A549 (cell line): ENCODE measurements around the gene TTC13.
"Not testable (repeated sequence)": the region's sequence is repeated elsewhere in the genome, so short reads cannot be mapped to it uniquely, and the experiment has no call there.

Experiments
- BHLHE40 ChIP-seq: IDR thresholded peaks from 2 replicates; pipeline ENCODE4 v1.6.1; 2012; ENCODE audit warnings: low read depth, low read length, inconsistent platforms
- E2F6 ChIP-seq: IDR thresholded peaks from 2 replicates; pipeline ENCODE4 v1.6.1; 2012; ENCODE audit warnings: low read depth, borderline replicate concordance
- ELK1 ChIP-seq: fragments of 150-350 bp; IDR thresholded peaks from 2 replicates; pipeline ENCODE4 v1.6.1; 2014; ENCODE audit warnings: low read depth, mild to moderate bottlenecking, low read length
- MYC ChIP-seq: IDR thresholded peaks from 2 replicates; pipeline ENCODE4 v1.6.1; 2012; ENCODE audit warnings: mild to moderate bottlenecking, inconsistent platforms, low read length, improper control_type of control experiment, borderline replicate concordance
- NR3C1 ChIP-seq: fragments of >200 bp; sonication (Bioruptor Twin); formaldehyde crosslinking; IDR thresholded peaks from 3 replicates; pipeline ENCODE4 v1.6.1; 2017
- POLR2A ChIP-seq: IDR thresholded peaks from 2 replicates; pipeline ENCODE4 v1.6.1; 2012; ENCODE audit warnings: mild to moderate bottlenecking, low read length
- RAD21 ChIP-seq, 2 experiments: fragments of >200 bp in 1 of 2; sonication (Bioruptor Twin) in 1 of 2; formaldehyde crosslinking in 1 of 2; IDR thresholded peaks in 1 of 2; conservative IDR thresholded peaks in 1 of 2; 2 replicates in 1 of 2; 3 replicates in 1 of 2; pipeline ENCODE4 v1.6.1; 2012 to 2018; ENCODE audit warnings: inconsistent platforms in 1 of 2
- RCOR1 ChIP-seq: fragments of 150-350 bp; IDR thresholded peaks from 2 replicates; pipeline ENCODE4 v1.6.1; 2014; ENCODE audit warnings: antibody characterized with exemption, low read length, low read depth
- TP53 ChIP-seq: fragments of 250-450 bp; sonication (Bioruptor Pico); IDR thresholded peaks from 2 replicates; pipeline ENCODE4 v1.5.0; 2021; ENCODE audit warnings: mild to moderate bottlenecking, moderate library complexity
- ZSCAN20 ChIP-seq: fragments of 250-450 bp; sonication (Bioruptor Pico); IDR thresholded peaks from 2 replicates; pipeline ENCODE4 v1.8.0; 2022; ENCODE audit warnings: mild to moderate bottlenecking, moderate library complexity
- TF ChIP-seq, protein P1 (sequence below): fragments of >200 bp; sonication (Bioruptor Twin); formaldehyde crosslinking; IDR thresholded peaks from 3 replicates; pipeline ENCODE4 v1.5.1; 2016
- TF ChIP-seq, protein P2 (sequence below): fragments of 250-450 bp; sonication (Bioruptor Pico); IDR thresholded peaks from 2 replicates; pipeline ENCODE4 v1.5.0; 2021; ENCODE audit warnings: mild to moderate bottlenecking, moderate library complexity, borderline replicate concordance
- TF ChIP-seq, protein P3 (sequence below): IDR thresholded peaks from 2 replicates; pipeline ENCODE4 v1.6.1; 2012
- TF ChIP-seq, protein P4 (sequence below): fragments of 200-600 bp; sonication (generic); IDR thresholded peaks from 2 replicates; pipeline ENCODE4 v1.6.1; 2016; ENCODE audit warnings: antibody characterized with exemption, mild to moderate bottlenecking, moderate library complexity

GRCh38 chr1:231022543-231022942, 43.9 kb upstream of the TTC13 start:
- TF ChIP-seq, protein P1, sequence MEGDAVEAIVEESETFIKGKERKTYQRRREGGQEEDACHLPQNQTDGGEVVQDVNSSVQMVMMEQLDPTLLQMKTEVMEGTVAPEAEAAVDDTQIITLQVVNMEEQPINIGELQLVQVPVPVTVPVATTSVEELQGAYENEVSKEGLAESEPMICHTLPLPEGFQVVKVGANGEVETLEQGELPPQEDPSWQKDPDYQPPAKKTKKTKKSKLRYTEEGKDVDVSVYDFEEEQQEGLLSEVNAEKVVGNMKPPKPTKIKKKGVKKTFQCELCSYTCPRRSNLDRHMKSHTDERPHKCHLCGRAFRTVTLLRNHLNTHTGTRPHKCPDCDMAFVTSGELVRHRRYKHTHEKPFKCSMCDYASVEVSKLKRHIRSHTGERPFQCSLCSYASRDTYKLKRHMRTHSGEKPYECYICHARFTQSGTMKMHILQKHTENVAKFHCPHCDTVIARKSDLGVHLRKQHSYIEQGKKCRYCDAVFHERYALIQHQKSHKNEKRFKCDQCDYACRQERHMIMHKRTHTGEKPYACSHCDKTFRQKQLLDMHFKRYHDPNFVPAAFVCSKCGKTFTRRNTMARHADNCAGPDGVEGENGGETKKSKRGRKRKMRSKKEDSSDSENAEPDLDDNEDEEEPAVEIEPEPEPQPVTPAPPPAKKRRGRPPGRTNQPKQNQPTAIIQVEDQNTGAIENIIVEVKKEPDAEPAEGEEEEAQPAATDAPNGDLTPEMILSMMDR, result not testable (repeated sequence)
- TF ChIP-seq, protein P2, sequence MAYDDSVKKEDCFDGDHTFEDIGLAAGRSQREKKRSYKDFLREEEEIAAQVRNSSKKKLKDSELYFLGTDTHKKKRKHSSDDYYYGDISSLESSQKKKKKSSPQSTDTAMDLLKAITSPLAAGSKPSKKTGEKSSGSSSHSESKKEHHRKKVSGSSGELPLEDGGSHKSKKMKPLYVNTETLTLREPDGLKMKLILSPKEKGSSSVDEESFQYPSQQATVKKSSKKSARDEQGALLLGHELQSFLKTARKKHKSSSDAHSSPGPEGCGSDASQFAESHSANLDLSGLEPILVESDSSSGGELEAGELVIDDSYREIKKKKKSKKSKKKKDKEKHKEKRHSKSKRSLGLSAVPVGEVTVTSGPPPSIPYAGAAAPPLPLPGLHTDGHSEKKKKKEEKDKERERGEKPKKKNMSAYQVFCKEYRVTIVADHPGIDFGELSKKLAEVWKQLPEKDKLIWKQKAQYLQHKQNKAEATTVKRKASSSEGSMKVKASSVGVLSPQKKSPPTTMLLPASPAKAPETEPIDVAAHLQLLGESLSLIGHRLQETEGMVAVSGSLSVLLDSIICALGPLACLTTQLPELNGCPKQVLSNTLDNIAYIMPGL (CRISPR knock-in tag), result not testable (repeated sequence)
- not testable (repeated sequence) for TF ChIP-seq POLR2A; E2F6; ELK1; BHLHE40; TP53 (CRISPR knock-in tag); RAD21 (conservative IDR thresholded peaks at IDR 0.05 in 1 of 2, IDR thresholded peaks at IDR 0.05 in 1 of 2); NR3C1; MYC; RCOR1; ZSCAN20
- TF ChIP-seq, protein P3, sequence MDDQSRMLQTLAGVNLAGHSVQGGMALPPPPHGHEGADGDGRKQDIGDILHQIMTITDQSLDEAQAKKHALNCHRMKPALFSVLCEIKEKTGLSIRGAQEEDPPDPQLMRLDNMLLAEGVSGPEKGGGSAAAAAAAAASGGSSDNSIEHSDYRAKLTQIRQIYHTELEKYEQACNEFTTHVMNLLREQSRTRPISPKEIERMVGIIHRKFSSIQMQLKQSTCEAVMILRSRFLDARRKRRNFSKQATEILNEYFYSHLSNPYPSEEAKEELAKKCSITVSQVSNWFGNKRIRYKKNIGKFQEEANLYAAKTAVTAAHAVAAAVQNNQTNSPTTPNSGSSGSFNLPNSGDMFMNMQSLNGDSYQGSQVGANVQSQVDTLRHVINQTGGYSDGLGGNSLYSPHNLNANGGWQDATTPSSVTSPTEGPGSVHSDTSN, result not testable (repeated sequence)
- TF ChIP-seq, protein P4, sequence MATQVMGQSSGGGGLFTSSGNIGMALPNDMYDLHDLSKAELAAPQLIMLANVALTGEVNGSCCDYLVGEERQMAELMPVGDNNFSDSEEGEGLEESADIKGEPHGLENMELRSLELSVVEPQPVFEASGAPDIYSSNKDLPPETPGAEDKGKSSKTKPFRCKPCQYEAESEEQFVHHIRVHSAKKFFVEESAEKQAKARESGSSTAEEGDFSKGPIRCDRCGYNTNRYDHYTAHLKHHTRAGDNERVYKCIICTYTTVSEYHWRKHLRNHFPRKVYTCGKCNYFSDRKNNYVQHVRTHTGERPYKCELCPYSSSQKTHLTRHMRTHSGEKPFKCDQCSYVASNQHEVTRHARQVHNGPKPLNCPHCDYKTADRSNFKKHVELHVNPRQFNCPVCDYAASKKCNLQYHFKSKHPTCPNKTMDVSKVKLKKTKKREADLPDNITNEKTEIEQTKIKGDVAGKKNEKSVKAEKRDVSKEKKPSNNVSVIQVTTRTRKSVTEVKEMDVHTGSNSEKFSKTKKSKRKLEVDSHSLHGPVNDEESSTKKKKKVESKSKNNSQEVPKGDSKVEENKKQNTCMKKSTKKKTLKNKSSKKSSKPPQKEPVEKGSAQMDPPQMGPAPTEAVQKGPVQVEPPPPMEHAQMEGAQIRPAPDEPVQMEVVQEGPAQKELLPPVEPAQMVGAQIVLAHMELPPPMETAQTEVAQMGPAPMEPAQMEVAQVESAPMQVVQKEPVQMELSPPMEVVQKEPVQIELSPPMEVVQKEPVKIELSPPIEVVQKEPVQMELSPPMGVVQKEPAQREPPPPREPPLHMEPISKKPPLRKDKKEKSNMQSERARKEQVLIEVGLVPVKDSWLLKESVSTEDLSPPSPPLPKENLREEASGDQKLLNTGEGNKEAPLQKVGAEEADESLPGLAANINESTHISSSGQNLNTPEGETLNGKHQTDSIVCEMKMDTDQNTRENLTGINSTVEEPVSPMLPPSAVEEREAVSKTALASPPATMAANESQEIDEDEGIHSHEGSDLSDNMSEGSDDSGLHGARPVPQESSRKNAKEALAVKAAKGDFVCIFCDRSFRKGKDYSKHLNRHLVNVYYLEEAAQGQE, result not testable (repeated sequence)
